ENCODE measurements around the gene CNNM2. TPM values are rescaled to one million over a fixed set of nuclear protein-coding genes. Genes with fewer than 3 reads are reported as not detected.
"Not testable (repeated sequence)": the region's sequence is repeated elsewhere in the genome, so short reads cannot be mapped to it uniquely, and the experiment has no call there.

CNNM2 gene
- total RNA-seq, 1 experiment from 2014 or later: 4.1 TPM

GRCh38 chr10:103106539-103106938 is 188.4 kb downstream of the CNNM2 start:
- no peak for DNase-seq (ENCODE audit: low spot score)

- DNase-seq (ENCODE audit: low spot score): no peak
Observed at GRCh38 chr10:103109821-103110220, 191.7 kb downstream of the CNNM2 start.

GRCh38 chr10:103110407-103110806 is 192.3 kb downstream of the CNNM2 start:
- no peak for DNase-seq (ENCODE audit: low spot score)

GRCh38 chr10:103111031-103111917 is 193.2 kb downstream of the CNNM2 start:
- no peak for DNase-seq (ENCODE audit: low spot score)

GRCh38 chr10:103111918-103112877 is 194.1 kb downstream of the CNNM2 start:
- DNase-seq (ENCODE audit: low spot score): no peak

- no peak for DNase-seq (ENCODE audit: low spot score)
Observed at GRCh38 chr10:103114876-103115275, 196.8 kb downstream of the CNNM2 start.

GRCh38 chr10:103117247-103117646 is 199.2 kb downstream of the CNNM2 start:
- no peak for DNase-seq (ENCODE audit: low spot score)

- no peak for DNase-seq (ENCODE audit: low spot score)
Observed at GRCh38 chr10:103120546-103120945, 202.5 kb downstream of the CNNM2 start.

GRCh38 chr10:103120977-103121735 is 203.1 kb downstream of the CNNM2 start:
- DNase-seq (ENCODE audit: low spot score): no peak

GRCh38 chr10:103123282-103124024 is 205.4 kb downstream of the CNNM2 start:
- no peak for DNase-seq (ENCODE audit: low spot score)

- no peak for DNase-seq (ENCODE audit: low spot score)
Observed at GRCh38 chr10:103124420-103125096, 206.5 kb downstream of the CNNM2 start.

GRCh38 chr10:103125323-103126267 is 207.5 kb downstream of the CNNM2 start:
- DNase-seq (ENCODE audit: low spot score): no peak

GRCh38 chr10:103127241-103127640 is 209.1 kb downstream of the CNNM2 start:
- no peak for DNase-seq (ENCODE audit: low spot score)

GRCh38 chr10:103130180-103130579 is 212.1 kb downstream of the CNNM2 start:
- not testable (repeated sequence) for DNase-seq (ENCODE audit: low spot score)

- no peak for DNase-seq (ENCODE audit: low spot score)
Observed at GRCh38 chr10:103130910-103131309, 212.8 kb downstream of the CNNM2 start.

- not testable (repeated sequence) for DNase-seq (ENCODE audit: low spot score)
Observed at GRCh38 chr10:103135168-103135567, 217.1 kb downstream of the CNNM2 start.

- DNase-seq (ENCODE audit: low spot score): no peak
Observed at GRCh38 chr10:103139803-103140202, 221.7 kb downstream of the CNNM2 start.

Data from A172 (cell line).